ENCODE data around the gene DCPS. TPM values are rescaled to one million over a fixed set of nuclear protein-coding genes. Genes with fewer than 3 reads are reported as not detected.

The DCPS gene
- total RNA-seq, 1 donor from 2014 or later, result 7.2 TPM

GRCh38 chr11:126329644-126330211 lies 25.9 kb downstream of the DCPS start:
- peaks cover 4% of the 10 kb centered on the region for H3K4me1 Mint-ChIP-seq (ENCODE audit: low read depth, unreplicated experiment)
- H3K9me3 Mint-ChIP-seq (ENCODE audit: unreplicated experiment), result no peaks in the 10 kb centered on the region
- peaks cover 4% of the 10 kb centered on the region for H3K27me3 Mint-ChIP-seq (ENCODE audit: unreplicated experiment)
- no peaks in the 10 kb centered on the region for H3K36me3 Mint-ChIP-seq (ENCODE audit: unreplicated experiment)
- H3K27ac Mint-ChIP-seq (ENCODE audit: unreplicated experiment), result no peak overlapping the region
- TF ChIP-seq, protein P1, sequence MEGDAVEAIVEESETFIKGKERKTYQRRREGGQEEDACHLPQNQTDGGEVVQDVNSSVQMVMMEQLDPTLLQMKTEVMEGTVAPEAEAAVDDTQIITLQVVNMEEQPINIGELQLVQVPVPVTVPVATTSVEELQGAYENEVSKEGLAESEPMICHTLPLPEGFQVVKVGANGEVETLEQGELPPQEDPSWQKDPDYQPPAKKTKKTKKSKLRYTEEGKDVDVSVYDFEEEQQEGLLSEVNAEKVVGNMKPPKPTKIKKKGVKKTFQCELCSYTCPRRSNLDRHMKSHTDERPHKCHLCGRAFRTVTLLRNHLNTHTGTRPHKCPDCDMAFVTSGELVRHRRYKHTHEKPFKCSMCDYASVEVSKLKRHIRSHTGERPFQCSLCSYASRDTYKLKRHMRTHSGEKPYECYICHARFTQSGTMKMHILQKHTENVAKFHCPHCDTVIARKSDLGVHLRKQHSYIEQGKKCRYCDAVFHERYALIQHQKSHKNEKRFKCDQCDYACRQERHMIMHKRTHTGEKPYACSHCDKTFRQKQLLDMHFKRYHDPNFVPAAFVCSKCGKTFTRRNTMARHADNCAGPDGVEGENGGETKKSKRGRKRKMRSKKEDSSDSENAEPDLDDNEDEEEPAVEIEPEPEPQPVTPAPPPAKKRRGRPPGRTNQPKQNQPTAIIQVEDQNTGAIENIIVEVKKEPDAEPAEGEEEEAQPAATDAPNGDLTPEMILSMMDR (IDR thresholded peaks at IDR 0.05; ENCODE audit: partially characterized antibody, unreplicated experiment), result no peak
- no peak for DNase-seq
- no peak overlapping the region for H3K4me3 Mint-ChIP-seq (ENCODE audit: unreplicated experiment)

- no peak for DNase-seq
- peaks cover 2% of the 10 kb centered on the region for H3K9me3 Mint-ChIP-seq (ENCODE audit: unreplicated experiment)
- TF ChIP-seq, protein P1 (IDR thresholded peaks at IDR 0.05; ENCODE audit: partially characterized antibody, unreplicated experiment), result no peak
- H3K36me3 Mint-ChIP-seq (ENCODE audit: unreplicated experiment), result no peaks in the 10 kb centered on the region
- peaks cover 7% of the 10 kb centered on the region for H3K4me1 Mint-ChIP-seq (ENCODE audit: low read depth, unreplicated experiment)
- H3K27me3 Mint-ChIP-seq (ENCODE audit: unreplicated experiment), result peaks cover 4% of the 10 kb centered on the region
- no peak overlapping the region for H3K27ac Mint-ChIP-seq (ENCODE audit: unreplicated experiment)
- no peak overlapping the region for H3K4me3 Mint-ChIP-seq (ENCODE audit: unreplicated experiment)
Observed at GRCh38 chr11:126331286-126331685, 27.4 kb downstream of the DCPS start.

DNA sequence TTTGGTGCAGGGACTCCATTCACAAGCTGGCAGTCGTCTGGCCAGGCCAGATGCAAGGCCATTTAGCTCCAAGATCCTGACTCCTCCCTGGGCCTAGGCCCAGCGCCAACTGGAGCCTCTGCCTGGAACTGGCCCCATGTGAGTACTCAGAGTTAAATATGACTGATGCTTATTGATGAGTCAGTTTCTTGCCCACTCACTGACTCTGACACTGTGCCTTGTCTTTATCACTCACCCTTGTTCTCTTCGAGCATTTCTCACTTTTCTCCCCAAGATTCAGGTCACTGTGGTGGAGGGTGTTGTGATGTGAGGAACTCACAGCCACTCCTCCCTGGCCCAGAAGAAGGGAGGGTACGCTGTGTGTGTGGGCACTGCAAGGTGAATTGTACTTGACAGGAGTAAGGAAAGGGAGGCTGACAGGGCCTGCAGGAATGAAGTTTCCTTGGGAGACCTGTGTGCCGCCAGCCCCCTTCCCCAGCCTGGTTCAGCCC lies 28.4 kb downstream of the DCPS start:
- H3K27ac Mint-ChIP-seq (ENCODE audit: unreplicated experiment), result no peak overlapping the region
- peaks cover 3% of the 10 kb centered on the region for H3K9me3 Mint-ChIP-seq (ENCODE audit: unreplicated experiment)
- H3K4me1 Mint-ChIP-seq (ENCODE audit: low read depth, unreplicated experiment), result peaks cover 10% of the 10 kb centered on the region
- TF ChIP-seq, protein P1 (IDR thresholded peaks at IDR 0.05; ENCODE audit: partially characterized antibody, unreplicated experiment), result no peak
- H3K36me3 Mint-ChIP-seq (ENCODE audit: unreplicated experiment), result no peaks in the 10 kb centered on the region
- no peak overlapping the region for H3K4me3 Mint-ChIP-seq (ENCODE audit: unreplicated experiment)
- peaks cover 4% of the 10 kb centered on the region for H3K27me3 Mint-ChIP-seq (ENCODE audit: unreplicated experiment)
- DNase-seq, result no peak

- Mint-ChIP-seq H3K4me1 (ENCODE audit: low read depth, unreplicated experiment) (peaks cover 15% of the 10 kb centered on the region), H3K27me3 (ENCODE audit: unreplicated experiment) (peaks cover 4% of the 10 kb centered on the region), H3K9me3 (ENCODE audit: unreplicated experiment) (peaks cover 3% of the 10 kb centered on the region), H3K27ac (ENCODE audit: unreplicated experiment) (no peak overlapping the region), H3K36me3 (ENCODE audit: unreplicated experiment) (no peaks in the 10 kb centered on the region), H3K4me3 (ENCODE audit: unreplicated experiment) (no peak overlapping the region)
- DNase-seq, result no peak
- TF ChIP-seq, protein P1 (IDR thresholded peaks at IDR 0.05; ENCODE audit: partially characterized antibody, unreplicated experiment), result no peak
Observed at GRCh38 chr11:126333142-126333541, 29.3 kb downstream of the DCPS start.

GRCh38 chr11:126334659-126335462 lies 31.0 kb downstream of the DCPS start:
- no peaks in the 10 kb centered on the region for H3K36me3 Mint-ChIP-seq (ENCODE audit: unreplicated experiment)
- TF ChIP-seq, protein P1 (IDR thresholded peaks at IDR 0.05; ENCODE audit: partially characterized antibody, unreplicated experiment), result no peak

More at GRCh38 chr11:126334659-126335462, 31.0 kb downstream of the DCPS start:
- H3K9me3 Mint-ChIP-seq (ENCODE audit: unreplicated experiment), result peaks cover 5% of the 10 kb centered on the region
- H3K27ac Mint-ChIP-seq (ENCODE audit: unreplicated experiment), result no peak overlapping the region
- peaks cover 20% of the 10 kb centered on the region for H3K4me1 Mint-ChIP-seq (ENCODE audit: low read depth, unreplicated experiment)
- peaks cover 9% of the 10 kb centered on the region for H3K27me3 Mint-ChIP-seq (ENCODE audit: unreplicated experiment)
- no peak for DNase-seq
- no peak overlapping the region for H3K4me3 Mint-ChIP-seq (ENCODE audit: unreplicated experiment)

Measured in glutamatergic neuron (in vitro differentiated cells).